GM18505 (cell line): ENCODE results near the gene GDF10.

Source experiments
- ATAC-seq: cut with Tn5 transposase; IDR thresholded peaks from one replicate; pipeline ENCODE4 v1.9.1; 2021; ENCODE audit not compliant: unreplicated experiment
- POLR2A ChIP-seq: IDR thresholded peaks from 4 replicates; pipeline ENCODE4 v1.6.1; 2011; ENCODE audit warnings: borderline replicate concordance; ENCODE audit not compliant: insufficient read depth, insufficient read length; ENCODE audit errors: extremely low read depth

Gene GDF10

GRCh38 chr10:47306387-47307210 is 6.6 kb downstream of the GDF10 start:
- TF ChIP-seq POLR2A, result no peak
- ATAC-seq, result no peak

- ATAC-seq, result no peak
- TF ChIP-seq POLR2A, result no peak
Observed at GRCh38 chr10:47307381-47307780, 7.4 kb downstream of the GDF10 start.

GRCh38 chr10:47308775-47309174 is 8.8 kb downstream of the GDF10 start:
- no peak for TF ChIP-seq POLR2A
- ATAC-seq, result no peak

- no peak for ATAC-seq
- no peak for TF ChIP-seq POLR2A
Observed at GRCh38 chr10:47309408-47310089, 9.6 kb downstream of the GDF10 start.

- no peak for TF ChIP-seq POLR2A
- ATAC-seq, result no peak
Observed at GRCh38 chr10:47310090-47310505, 10.1 kb downstream of the GDF10 start.

- no peak for ATAC-seq
- no peak for TF ChIP-seq POLR2A
Observed at GRCh38 chr10:47311193-47311931, 11.4 kb downstream of the GDF10 start.

- ATAC-seq, result peak; percentile 78
- no peak for TF ChIP-seq POLR2A
Observed at GRCh38 chr10:47311932-47312662, 12.1 kb downstream of the GDF10 start.

- ATAC-seq, result no peak
- TF ChIP-seq POLR2A, result no peak
Observed at GRCh38 chr10:47312663-47312995, 12.6 kb downstream of the GDF10 start.

GRCh38 chr10:47314416-47314970 is 14.5 kb downstream of the GDF10 start:
- ATAC-seq, result no peak
- no peak for TF ChIP-seq POLR2A

GRCh38 chr10:47315421-47315820 is 15.4 kb downstream of the GDF10 start:
- no peak for ATAC-seq
- no peak for TF ChIP-seq POLR2A

GRCh38 chr10:47316131-47316530 is 16.1 kb downstream of the GDF10 start:
- no peak for TF ChIP-seq POLR2A
- no peak for ATAC-seq

GRCh38 chr10:47317251-47317650 is 17.3 kb downstream of the GDF10 start:
- TF ChIP-seq POLR2A, result no peak
- no peak for ATAC-seq

GRCh38 chr10:47318706-47319105 is 18.7 kb downstream of the GDF10 start:
- no peak for TF ChIP-seq POLR2A
- ATAC-seq, result no peak
